Esophagus (tissue), 2 donors: ENCODE results near the gene SH3BP4. TPM values are rescaled to one million over a fixed set of nuclear protein-coding genes. Genes with fewer than 3 reads are reported as not detected.

Experiments
- H3K27ac ChIP-seq, 2 donors: one replicate each; pipeline ENCODE4 v1.5.1; 2013; ENCODE audit warnings: low read depth in 2 of 2, mild to moderate bottlenecking in 2 of 2, inconsistent platforms in 1 of 2, low read length in 1 of 2, moderate library complexity in 1 of 2
- H3K27me3 ChIP-seq, 2 donors: one replicate each; pipeline ENCODE4 v1.6.1; 2013; ENCODE audit warnings: low read length in 2 of 2, control low read depth in 1 of 2, mild to moderate bottlenecking in 1 of 2; ENCODE audit not compliant: insufficient read depth in 2 of 2, control insufficient read depth in 1 of 2
- H3K36me3 ChIP-seq, 2 donors: one replicate each; pipeline ENCODE4 v1.6.1; 2013; ENCODE audit warnings: low read length in 1 of 2; ENCODE audit not compliant: control insufficient read depth in 2 of 2, insufficient read depth in 2 of 2
- H3K4me1 ChIP-seq, 2 donors: one replicate each; pipeline ENCODE4 v1.6.1; 2013; ENCODE audit warnings: low read length in 1 of 2; ENCODE audit not compliant: control insufficient read depth in 2 of 2, insufficient read depth in 2 of 2
- H3K4me3 ChIP-seq, 2 donors: one replicate each; pipeline ENCODE4 v1.5.1; 2013; ENCODE audit warnings: low read length in 2 of 2, mild to moderate bottlenecking in 2 of 2, low read depth in 1 of 2, moderate library complexity in 1 of 2
- H3K9me3 ChIP-seq, 2 donors: one replicate each; pipeline ENCODE4 v1.6.1; 2013; ENCODE audit warnings: mild to moderate bottlenecking in 2 of 2, low read depth in 1 of 2, low read length in 1 of 2, moderate library complexity in 1 of 2; ENCODE audit not compliant: control insufficient read depth in 2 of 2, insufficient read depth in 1 of 2
- WGBS, 2 donors: extraction: QIAGEN DNeasy Blood & Tissue Kit; methylation state at CpG; one replicate each; pipeline ENCODE4 v1.1.7; 2013; 5-methylcytosine and 5-hydroxymethylcytosine counted together
- polyA plus RNA-seq, 2 donors: library from polyadenylated mRNA; stranded (reverse); fragments of 200-250 nt; gene quantifications; one replicate each; pipeline ENCODE4 v1.2.3, GENCODE V29; 2013
- donor health status: healthy with polysubstance abuse.
- donor health status: Bipolar disorder and iron deficiency.

The SH3BP4 gene
- polyA plus RNA-seq, 2 donors, result 4.4 to 5.5 TPM

GRCh38 chr2:235003096-235003775, 51.4 kb downstream of the SH3BP4 start:
- 64% methylated on average over 12 of the region's 12 CpGs for WGBS, 2 donors
- peaks cover 15 to 21% of the 10 kb centered on the region in 2 donors for H3K4me1 ChIP-seq
- H3K4me3 ChIP-seq, result no peak overlapping the region
- no peak overlapping the region for H3K27ac ChIP-seq
- peaks cover 0 to 3% of the 10 kb centered on the region in 2 donors for H3K36me3 ChIP-seq
- no peaks in the 10 kb centered on the region for H3K27me3 ChIP-seq
- no peaks in the 10 kb centered on the region for H3K9me3 ChIP-seq

DNA sequence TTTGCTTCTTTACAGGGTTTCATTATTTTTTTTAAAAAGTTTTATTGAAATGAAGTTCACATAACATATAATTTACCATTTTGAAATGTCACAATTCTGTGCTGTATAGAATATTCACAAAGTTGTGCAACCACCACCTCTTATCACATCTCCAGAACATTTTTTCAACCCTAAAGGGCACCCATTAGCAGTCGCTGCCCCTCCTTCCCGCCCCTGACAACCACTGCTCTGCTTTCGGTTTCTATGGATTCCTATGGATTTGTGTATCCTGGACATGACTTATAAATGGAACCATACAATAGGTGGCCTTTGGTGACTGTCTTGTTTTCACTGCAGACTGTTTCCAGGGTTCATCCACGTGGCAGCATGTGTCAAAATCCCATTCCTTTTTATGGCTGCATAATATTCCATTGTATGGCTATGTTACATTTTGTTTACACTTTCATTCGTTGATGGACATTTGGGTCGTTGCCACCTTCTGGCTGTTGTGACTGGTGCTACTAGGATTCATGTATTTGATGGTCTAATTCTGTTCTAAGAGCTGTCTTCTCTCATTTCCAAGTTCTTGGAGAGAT, 52.6 kb downstream of the SH3BP4 start:
- Histone ChIP-seq H3K4me1 (peaks cover 16 to 27% of the 10 kb centered on the region in 2 donors), H3K36me3 (no peaks in the 10 kb centered on the region), H3K27me3 (no peaks in the 10 kb centered on the region), H3K4me3 (no peak overlapping the region), H3K9me3 (no peaks in the 10 kb centered on the region), H3K27ac (no peak overlapping the region)
- 77 to 78% methylated on average over 6 of the region's 6 CpGs for WGBS, 2 donors

DNA sequence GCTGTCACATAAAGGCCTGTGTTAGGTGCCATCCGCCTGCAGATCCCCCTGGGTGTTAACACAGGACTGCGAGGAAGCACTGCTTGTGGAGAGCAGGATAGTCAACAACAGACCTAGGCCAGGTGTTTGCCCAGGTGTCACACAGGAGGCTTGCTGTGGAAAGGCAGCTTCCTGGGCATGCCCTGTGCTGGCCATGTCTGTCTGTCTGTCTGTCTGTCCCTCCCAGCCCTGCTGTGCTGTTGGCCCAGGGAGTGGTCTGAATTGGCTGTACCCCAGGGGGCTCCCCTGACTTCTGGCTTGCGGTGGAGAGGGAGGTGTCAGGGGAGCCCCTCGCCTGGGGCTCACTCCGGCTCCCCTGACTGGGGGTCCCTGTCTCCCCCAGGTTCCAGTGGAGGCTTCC, 53.2 kb downstream of the SH3BP4 start:
- Histone ChIP-seq H3K4me1 (peaks cover 16 to 30% of the 10 kb centered on the region in 2 donors), H3K4me3 (no peak overlapping the region), H3K27me3 (no peaks in the 10 kb centered on the region), H3K9me3 (no peaks in the 10 kb centered on the region), H3K36me3 (no peaks in the 10 kb centered on the region), H3K27ac (no peak overlapping the region)
- 63 to 87% methylated on average over 4 to 5 of the region's 5 CpGs for WGBS, 2 donors

- Histone ChIP-seq H3K4me1 (peaks cover 16 to 31% of the 10 kb centered on the region in 2 donors), H3K27me3 (no peaks in the 10 kb centered on the region), H3K36me3 (no peaks in the 10 kb centered on the region), H3K27ac (no peak overlapping the region), H3K4me3 (no peak overlapping the region), H3K9me3 (no peaks in the 10 kb centered on the region)
- WGBS, 2 donors, result 53 to 63% methylated on average over 20 of the region's 20 CpGs
Measured at GRCh38 chr2:235005603-235006259, 53.9 kb downstream of the SH3BP4 start.

- Histone ChIP-seq H3K4me1 (peaks cover 16 to 31% of the 10 kb centered on the region in 2 donors), H3K4me3 (no peak overlapping the region), H3K27ac (no peak overlapping the region), H3K27me3 (no peaks in the 10 kb centered on the region), H3K9me3 (no peaks in the 10 kb centered on the region), H3K36me3 (no peaks in the 10 kb centered on the region)
- 76 to 94% methylated on average over 9 to 10 of the region's 10 CpGs for WGBS, 2 donors
Measured at GRCh38 chr2:235006461-235006860, 54.6 kb downstream of the SH3BP4 start.

- peaks cover 16 to 31% of the 10 kb centered on the region in 2 donors for H3K4me1 ChIP-seq
- H3K27ac ChIP-seq, result no peak overlapping the region
- WGBS, 2 donors, result 66 to 78% methylated on average over 6 of the region's 6 CpGs
Measured at GRCh38 chr2:235006986-235007385, 55.2 kb downstream of the SH3BP4 start.

GRCh38 chr2:235007664-235008457, 56.0 kb downstream of the SH3BP4 start:
- peaks cover 14 to 31% of the 10 kb centered on the region in 2 donors for H3K4me1 ChIP-seq
- no peaks in the 10 kb centered on the region for H3K9me3 ChIP-seq
- WGBS, 2 donors, result 66 to 76% methylated on average over 25 of the region's 25 CpGs
- H3K27me3 ChIP-seq, result no peaks in the 10 kb centered on the region
- H3K4me3 ChIP-seq, result no peak overlapping the region
- no peaks in the 10 kb centered on the region for H3K36me3 ChIP-seq
- peak overlapping the region; percentile 82 to 91 for H3K27ac ChIP-seq

More at GRCh38 chr2:235006986-235007385, 55.2 kb downstream of the SH3BP4 start:
- no peak overlapping the region for H3K4me3 ChIP-seq
- no peaks in the 10 kb centered on the region for H3K36me3 ChIP-seq
- H3K27me3 ChIP-seq, result no peaks in the 10 kb centered on the region
- no peaks in the 10 kb centered on the region for H3K9me3 ChIP-seq

GRCh38 chr2:235008584-235009044, 56.8 kb downstream of the SH3BP4 start:
- H3K27ac ChIP-seq, result peak overlapping the region; percentile 82 to 91
- H3K4me1 ChIP-seq, result peaks cover 14 to 34% of the 10 kb centered on the region in 2 donors
- H3K36me3 ChIP-seq, result no peaks in the 10 kb centered on the region
- WGBS, 2 donors, result 39 to 49% methylated on average over 6 of the region's 6 CpGs
- no peaks in the 10 kb centered on the region for H3K9me3 ChIP-seq
- H3K27me3 ChIP-seq, result no peaks in the 10 kb centered on the region
- no peak overlapping the region for H3K4me3 ChIP-seq

GRCh38 chr2:235009081-235009480, 57.3 kb downstream of the SH3BP4 start:
- Histone ChIP-seq H3K36me3 (no peaks in the 10 kb centered on the region), H3K27ac (peak overlapping the region; percentile 82 to 87), H3K4me3 (no peak overlapping the region), H3K4me1 (peaks cover 14 to 34% of the 10 kb centered on the region in 2 donors), H3K9me3 (no peaks in the 10 kb centered on the region), H3K27me3 (no peaks in the 10 kb centered on the region)
- WGBS, 2 donors, result 70 to 81% methylated on average over 6 of the region's 6 CpGs
